ENCODE data around the gene ENTPD2. TPM values are rescaled to one million over a fixed set of nuclear protein-coding genes. Genes with fewer than 3 reads are reported as not detected.
A peak's percentile ranks its signal among the peaks of the same experiment; 100 is the strongest.
"Not testable (repeated sequence)": the region's sequence is repeated elsewhere in the genome, so short reads cannot be mapped to it uniquely, and the experiment has no call there.

ENTPD2 gene
- total and polyA plus RNA-seq, 2 donors: 0.09 to 0.27 TPM

GRCh38 chr9:137065336-137065967 lies 11.6 kb upstream of the ENTPD2 start:
- H3K9me3 ChIP-seq (ENCODE audit: control insufficient read depth in 2 of 2, insufficient read depth in 1 of 2, low read length in 1 of 2): no peaks in the 10 kb centered on the region
- no peak overlapping the region for H3K4me3 ChIP-seq (ENCODE audit: low read length in 2 of 2)
- peaks cover 0 to 8% of the 10 kb centered on the region in 2 donors for H3K36me3 ChIP-seq (ENCODE audit: control insufficient read depth in 2 of 2, insufficient read depth in 2 of 2, low read length in 1 of 2)
- H3K27ac ChIP-seq (ENCODE audit: low read depth in 1 of 2, low read length in 1 of 2): no peak overlapping the region
- DNase-seq (ENCODE audit: low read depth in 6 of 9, low spot score in 9 of 9): no peak
- H3K4me1 ChIP-seq (ENCODE audit: control insufficient read depth in 2 of 2, insufficient read depth in 2 of 2, low read length in 2 of 2): peaks cover 17 to 20% of the 10 kb centered on the region in 2 donors
- 94% methylated on average over 23 of the region's 23 CpGs for WGBS
- peaks cover 10 to 14% of the 10 kb centered on the region in 2 donors for H3K27me3 ChIP-seq (ENCODE audit: control insufficient read depth in 2 of 2, insufficient read depth in 1 of 2, low read length in 1 of 2)

DNA sequence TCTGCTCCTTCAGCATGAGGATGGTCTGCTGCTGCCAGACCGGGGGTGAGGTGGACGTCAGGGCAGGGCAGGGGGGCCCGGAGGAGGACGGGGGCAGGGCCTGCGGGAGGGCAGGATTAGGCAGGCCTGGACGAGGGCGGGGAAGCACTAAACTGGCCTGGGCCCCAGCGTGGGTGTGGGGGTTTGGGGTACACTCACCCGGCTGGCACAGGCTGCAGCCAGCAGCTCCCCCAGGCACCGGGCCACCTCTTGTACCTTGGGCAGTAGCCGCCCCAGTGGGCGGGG lies 11.0 kb upstream of the ENTPD2 start:
- no peak overlapping the region for H3K4me3 ChIP-seq (ENCODE audit: low read length in 2 of 2)
- WGBS: 96% methylated on average over 12 of the region's 12 CpGs
- no peak for DNase-seq (ENCODE audit: low read depth in 6 of 9, low spot score in 9 of 9)
- H3K36me3 ChIP-seq (ENCODE audit: control insufficient read depth in 2 of 2, insufficient read depth in 2 of 2, low read length in 1 of 2): peaks cover 0 to 8% of the 10 kb centered on the region in 2 donors
- H3K9me3 ChIP-seq (ENCODE audit: control insufficient read depth in 2 of 2, insufficient read depth in 1 of 2, low read length in 1 of 2): no peaks in the 10 kb centered on the region
- H3K4me1 ChIP-seq (ENCODE audit: control insufficient read depth in 2 of 2, insufficient read depth in 2 of 2, low read length in 2 of 2): peaks cover 14 to 20% of the 10 kb centered on the region in 2 donors
- peaks cover 10 to 14% of the 10 kb centered on the region in 2 donors for H3K27me3 ChIP-seq (ENCODE audit: control insufficient read depth in 2 of 2, insufficient read depth in 1 of 2, low read length in 1 of 2)
- H3K27ac ChIP-seq (ENCODE audit: low read depth in 1 of 2, low read length in 1 of 2): no peak overlapping the region

GRCh38 chr9:137064027-137064879 lies 10.4 kb upstream of the ENTPD2 start:
- DNase-seq (ENCODE audit: low read depth in 6 of 9, low spot score in 9 of 9): peak in 2 of 9 donors; percentile 40 to 49
- Histone ChIP-seq H3K4me3 (ENCODE audit: low read length in 2 of 2) (no peak overlapping the region), H3K4me1 (ENCODE audit: control insufficient read depth in 2 of 2, insufficient read depth in 2 of 2, low read length in 2 of 2) (peaks cover 8 to 16% of the 10 kb centered on the region in 2 donors), H3K9me3 (ENCODE audit: control insufficient read depth in 2 of 2, insufficient read depth in 1 of 2, low read length in 1 of 2) (no peaks in the 10 kb centered on the region), H3K36me3 (ENCODE audit: control insufficient read depth in 2 of 2, insufficient read depth in 2 of 2, low read length in 1 of 2) (peaks cover 0 to 8% of the 10 kb centered on the region in 2 donors), H3K27me3 (ENCODE audit: control insufficient read depth in 2 of 2, insufficient read depth in 1 of 2, low read length in 1 of 2) (peaks cover 5 to 9% of the 10 kb centered on the region in 2 donors), H3K27ac (ENCODE audit: low read depth in 1 of 2, low read length in 1 of 2) (no peak overlapping the region)
- WGBS: 68% methylated on average over 55 of the region's 55 CpGs

GRCh38 chr9:137063311-137064026 lies 9.6 kb upstream of the ENTPD2 start:
- DNase-seq (ENCODE audit: low read depth in 6 of 9, low spot score in 9 of 9): no peak
- H3K9me3 ChIP-seq (ENCODE audit: control insufficient read depth in 2 of 2, insufficient read depth in 1 of 2, low read length in 1 of 2): no peaks in the 10 kb centered on the region
- peaks cover under 1 to 8% of the 10 kb centered on the region in 2 donors for H3K4me1 ChIP-seq (ENCODE audit: control insufficient read depth in 2 of 2, insufficient read depth in 2 of 2, low read length in 2 of 2)
- peaks cover 0 to 6% of the 10 kb centered on the region in 2 donors for H3K27me3 ChIP-seq (ENCODE audit: control insufficient read depth in 2 of 2, insufficient read depth in 1 of 2, low read length in 1 of 2)
- peaks cover 0 to 8% of the 10 kb centered on the region in 2 donors for H3K36me3 ChIP-seq (ENCODE audit: control insufficient read depth in 2 of 2, insufficient read depth in 2 of 2, low read length in 1 of 2)
- no peak overlapping the region for H3K4me3 ChIP-seq (ENCODE audit: low read length in 2 of 2)
- no peak overlapping the region for H3K27ac ChIP-seq (ENCODE audit: low read depth in 1 of 2, low read length in 1 of 2)
- WGBS: 92% methylated on average over 26 of the region's 26 CpGs

GRCh38 chr9:137062798-137063197 lies 8.9 kb upstream of the ENTPD2 start:
- not testable (repeated sequence) for H3K4me3 ChIP-seq (ENCODE audit: low read length in 2 of 2); DNase-seq (ENCODE audit: low read depth in 6 of 9, low spot score in 9 of 9)
- WGBS: 92% methylated on average over 9 of the region's 9 CpGs

GRCh38 chr9:137062384-137062783 lies 8.5 kb upstream of the ENTPD2 start:
- Histone ChIP-seq H3K27me3 (ENCODE audit: control insufficient read depth in 2 of 2, insufficient read depth in 1 of 2, low read length in 1 of 2) (peaks cover 0 to 11% of the 10 kb centered on the region in 2 donors), H3K4me1 (ENCODE audit: control insufficient read depth in 2 of 2, insufficient read depth in 2 of 2, low read length in 2 of 2) (no peaks in the 10 kb centered on the region), H3K9me3 (ENCODE audit: control insufficient read depth in 2 of 2, insufficient read depth in 1 of 2, low read length in 1 of 2) (no peaks in the 10 kb centered on the region), H3K36me3 (ENCODE audit: control insufficient read depth in 2 of 2, insufficient read depth in 2 of 2, low read length in 1 of 2) (peaks cover 0 to 8% of the 10 kb centered on the region in 2 donors), H3K4me3 (ENCODE audit: low read length in 2 of 2) (no peak overlapping the region), H3K27ac (ENCODE audit: low read depth in 1 of 2, low read length in 1 of 2) (no peak overlapping the region)
- no peak for DNase-seq (ENCODE audit: low read depth in 6 of 9, low spot score in 9 of 9)
- WGBS: 94% methylated on average over 15 of the region's 15 CpGs

More at GRCh38 chr9:137062798-137063197, 8.9 kb upstream of the ENTPD2 start:
- H3K36me3 ChIP-seq (ENCODE audit: control insufficient read depth in 2 of 2, insufficient read depth in 2 of 2, low read length in 1 of 2); H3K27me3 ChIP-seq (ENCODE audit: control insufficient read depth in 2 of 2, insufficient read depth in 1 of 2, low read length in 1 of 2); H3K9me3 ChIP-seq (ENCODE audit: control insufficient read depth in 2 of 2, insufficient read depth in 1 of 2, low read length in 1 of 2); H3K27ac ChIP-seq (ENCODE audit: low read depth in 1 of 2, low read length in 1 of 2); H3K4me1 ChIP-seq (ENCODE audit: control insufficient read depth in 2 of 2, insufficient read depth in 2 of 2, low read length in 2 of 2): not testable (repeated sequence)

- Histone ChIP-seq H3K27me3 (ENCODE audit: control insufficient read depth in 2 of 2, insufficient read depth in 1 of 2, low read length in 1 of 2) (peaks cover 18 to 43% of the 10 kb centered on the region in 2 donors), H3K4me3 (ENCODE audit: low read length in 2 of 2) (no peak overlapping the region), H3K4me1 (ENCODE audit: control insufficient read depth in 2 of 2, insufficient read depth in 2 of 2, low read length in 2 of 2) (peaks cover 0 to 6% of the 10 kb centered on the region in 2 donors), H3K9me3 (ENCODE audit: control insufficient read depth in 2 of 2, insufficient read depth in 1 of 2, low read length in 1 of 2) (no peaks in the 10 kb centered on the region), H3K36me3 (ENCODE audit: control insufficient read depth in 2 of 2, insufficient read depth in 2 of 2, low read length in 1 of 2) (no peaks in the 10 kb centered on the region), H3K27ac (ENCODE audit: low read depth in 1 of 2, low read length in 1 of 2) (no peak overlapping the region)
- no peak for DNase-seq (ENCODE audit: low read depth in 6 of 9, low spot score in 9 of 9)
- 84% methylated on average over 9 of the region's 9 CpGs for WGBS
Observed at GRCh38 chr9:137058521-137059234, 4.8 kb upstream of the ENTPD2 start.

DNA sequence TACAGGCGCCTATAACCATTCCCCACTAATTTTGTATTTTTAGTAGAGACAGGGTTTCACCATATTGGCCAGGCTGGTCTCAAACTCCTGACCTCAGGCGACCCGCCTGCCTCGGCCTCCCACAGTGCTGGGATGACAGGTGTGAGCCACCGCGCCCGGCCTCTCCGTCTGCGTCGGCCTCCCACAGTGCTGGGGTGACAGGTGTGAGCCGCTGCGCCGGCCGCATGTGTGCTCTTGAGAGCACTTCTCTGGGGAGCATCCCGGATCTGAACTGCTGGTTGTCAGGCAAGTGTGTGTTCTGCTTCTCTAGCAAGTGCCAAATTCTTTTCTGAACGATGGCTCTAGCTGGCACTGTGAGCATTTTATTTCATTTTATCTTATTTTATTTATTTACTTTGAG lies 3.7 kb upstream of the ENTPD2 start:
- Histone ChIP-seq H3K4me3 (ENCODE audit: low read length in 2 of 2) (no peak overlapping the region), H3K27ac (ENCODE audit: low read depth in 1 of 2, low read length in 1 of 2) (no peak overlapping the region), H3K27me3 (ENCODE audit: control insufficient read depth in 2 of 2, insufficient read depth in 1 of 2, low read length in 1 of 2) (peaks cover 28 to 54% of the 10 kb centered on the region in 2 donors), H3K36me3 (ENCODE audit: control insufficient read depth in 2 of 2, insufficient read depth in 2 of 2, low read length in 1 of 2) (no peaks in the 10 kb centered on the region), H3K9me3 (ENCODE audit: control insufficient read depth in 2 of 2, insufficient read depth in 1 of 2, low read length in 1 of 2) (no peaks in the 10 kb centered on the region), H3K4me1 (ENCODE audit: control insufficient read depth in 2 of 2, insufficient read depth in 2 of 2, low read length in 2 of 2) (peaks cover 0 to 9% of the 10 kb centered on the region in 2 donors)
- WGBS: 92% methylated on average over 16 of the region's 16 CpGs
- no peak for DNase-seq (ENCODE audit: low read depth in 6 of 9, low spot score in 9 of 9)

Measured in thymus (tissue), 11 donors.